Neural cell (in vitro differentiated cells): ENCODE results near the gene TPCN1.

ENCODE experiments used
- EP300 ChIP-seq: fragments of 450-650 bp; conservative IDR thresholded peaks from 2 replicates; pipeline ENCODE4 v1.6.1; 2014; ENCODE audit warnings: antibody characterized with exemption, mild to moderate bottlenecking, moderate library complexity; ENCODE audit not compliant: poor library complexity, severe bottlenecking
- EZH2 ChIP-seq: fragments of 200-600, 300-800 bp; shearing (Covaris generic), sonication (generic); IDR thresholded peaks from 2 replicates; pipeline ENCODE4 v1.6.1; 2014; ENCODE audit warnings: antibody characterized with exemption, low read length, borderline replicate concordance, mild to moderate bottlenecking; ENCODE audit not compliant: insufficient read depth, poor library complexity, severe bottlenecking
- POLR2AphosphoS5 ChIP-seq: IDR thresholded peaks from 2 replicates; pipeline ENCODE4 v1.6.1; 2012
- RAD21 ChIP-seq: fragments of 450-650 bp; conservative IDR thresholded peaks from 2 replicates; pipeline ENCODE4 v1.6.1; 2014; ENCODE audit warnings: antibody characterized with exemption, mild to moderate bottlenecking, moderate library complexity
- SMC3 ChIP-seq: fragments of 450-650 bp; conservative IDR thresholded peaks from 2 replicates; pipeline ENCODE4 v1.6.1; 2014; ENCODE audit warnings: antibody characterized with exemption, mild to moderate bottlenecking, moderate library complexity; ENCODE audit not compliant: poor library complexity
- TAF1 ChIP-seq: IDR thresholded peaks from 2 replicates; pipeline ENCODE4 v1.6.1; 2012; ENCODE audit warnings: low read depth
- TF ChIP-seq, protein P1 (sequence below): fragments of 450-650 bp; IDR thresholded peaks from 2 replicates; pipeline ENCODE4 v1.5.1; 2014; ENCODE audit warnings: antibody characterized with exemption, mild to moderate bottlenecking, moderate library complexity; ENCODE audit not compliant: poor library complexity, severe bottlenecking
- TF ChIP-seq, protein P2 (sequence below): IDR thresholded peaks from 2 replicates; pipeline ENCODE4 v1.6.1; 2012; ENCODE audit warnings: borderline replicate concordance

GRCh38 chr12:113196582-113196981 is 24.7 kb upstream of the TPCN1 start:
- TF ChIP-seq RAD21 = no peak
- TF ChIP-seq, protein P1, sequence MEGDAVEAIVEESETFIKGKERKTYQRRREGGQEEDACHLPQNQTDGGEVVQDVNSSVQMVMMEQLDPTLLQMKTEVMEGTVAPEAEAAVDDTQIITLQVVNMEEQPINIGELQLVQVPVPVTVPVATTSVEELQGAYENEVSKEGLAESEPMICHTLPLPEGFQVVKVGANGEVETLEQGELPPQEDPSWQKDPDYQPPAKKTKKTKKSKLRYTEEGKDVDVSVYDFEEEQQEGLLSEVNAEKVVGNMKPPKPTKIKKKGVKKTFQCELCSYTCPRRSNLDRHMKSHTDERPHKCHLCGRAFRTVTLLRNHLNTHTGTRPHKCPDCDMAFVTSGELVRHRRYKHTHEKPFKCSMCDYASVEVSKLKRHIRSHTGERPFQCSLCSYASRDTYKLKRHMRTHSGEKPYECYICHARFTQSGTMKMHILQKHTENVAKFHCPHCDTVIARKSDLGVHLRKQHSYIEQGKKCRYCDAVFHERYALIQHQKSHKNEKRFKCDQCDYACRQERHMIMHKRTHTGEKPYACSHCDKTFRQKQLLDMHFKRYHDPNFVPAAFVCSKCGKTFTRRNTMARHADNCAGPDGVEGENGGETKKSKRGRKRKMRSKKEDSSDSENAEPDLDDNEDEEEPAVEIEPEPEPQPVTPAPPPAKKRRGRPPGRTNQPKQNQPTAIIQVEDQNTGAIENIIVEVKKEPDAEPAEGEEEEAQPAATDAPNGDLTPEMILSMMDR = no peak
- no peak for TF ChIP-seq POLR2AphosphoS5
- TF ChIP-seq TAF1 = no peak
- TF ChIP-seq EZH2 = no peak
- TF ChIP-seq EP300 = no peak
- TF ChIP-seq, protein P2, sequence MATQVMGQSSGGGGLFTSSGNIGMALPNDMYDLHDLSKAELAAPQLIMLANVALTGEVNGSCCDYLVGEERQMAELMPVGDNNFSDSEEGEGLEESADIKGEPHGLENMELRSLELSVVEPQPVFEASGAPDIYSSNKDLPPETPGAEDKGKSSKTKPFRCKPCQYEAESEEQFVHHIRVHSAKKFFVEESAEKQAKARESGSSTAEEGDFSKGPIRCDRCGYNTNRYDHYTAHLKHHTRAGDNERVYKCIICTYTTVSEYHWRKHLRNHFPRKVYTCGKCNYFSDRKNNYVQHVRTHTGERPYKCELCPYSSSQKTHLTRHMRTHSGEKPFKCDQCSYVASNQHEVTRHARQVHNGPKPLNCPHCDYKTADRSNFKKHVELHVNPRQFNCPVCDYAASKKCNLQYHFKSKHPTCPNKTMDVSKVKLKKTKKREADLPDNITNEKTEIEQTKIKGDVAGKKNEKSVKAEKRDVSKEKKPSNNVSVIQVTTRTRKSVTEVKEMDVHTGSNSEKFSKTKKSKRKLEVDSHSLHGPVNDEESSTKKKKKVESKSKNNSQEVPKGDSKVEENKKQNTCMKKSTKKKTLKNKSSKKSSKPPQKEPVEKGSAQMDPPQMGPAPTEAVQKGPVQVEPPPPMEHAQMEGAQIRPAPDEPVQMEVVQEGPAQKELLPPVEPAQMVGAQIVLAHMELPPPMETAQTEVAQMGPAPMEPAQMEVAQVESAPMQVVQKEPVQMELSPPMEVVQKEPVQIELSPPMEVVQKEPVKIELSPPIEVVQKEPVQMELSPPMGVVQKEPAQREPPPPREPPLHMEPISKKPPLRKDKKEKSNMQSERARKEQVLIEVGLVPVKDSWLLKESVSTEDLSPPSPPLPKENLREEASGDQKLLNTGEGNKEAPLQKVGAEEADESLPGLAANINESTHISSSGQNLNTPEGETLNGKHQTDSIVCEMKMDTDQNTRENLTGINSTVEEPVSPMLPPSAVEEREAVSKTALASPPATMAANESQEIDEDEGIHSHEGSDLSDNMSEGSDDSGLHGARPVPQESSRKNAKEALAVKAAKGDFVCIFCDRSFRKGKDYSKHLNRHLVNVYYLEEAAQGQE = no peak
- TF ChIP-seq SMC3 = no peak
